Measurements from ENCODE around the gene EDDM3A. TPM values are rescaled to one million over a fixed set of nuclear protein-coding genes. Genes with fewer than 3 reads are reported as not detected.
"Not testable (repeated sequence)": the region's sequence is repeated elsewhere in the genome, so short reads cannot be mapped to it uniquely, and the experiment has no call there.

EDDM3A gene
- polyA plus RNA-seq, 3 donors from 2014 or later = not detected

DNA sequence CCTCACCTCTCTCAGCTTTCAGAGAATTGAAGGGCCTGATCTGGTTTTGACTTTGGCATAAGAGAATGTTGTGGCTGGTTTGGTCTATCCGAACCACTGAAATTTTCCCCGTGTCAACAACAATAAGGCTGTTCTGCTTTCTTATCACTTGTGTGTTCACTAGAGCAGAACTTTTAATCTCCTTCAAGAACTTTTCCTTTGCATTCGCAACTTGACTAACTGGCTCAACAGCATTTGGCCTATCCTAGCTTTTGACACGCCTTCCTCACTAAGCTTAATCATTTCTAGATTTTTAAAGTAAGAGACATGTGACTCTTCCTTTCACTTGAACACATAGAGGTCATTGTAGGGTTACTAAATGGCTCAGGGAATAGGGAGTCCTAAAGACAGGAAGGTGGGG, 25.9 kb upstream of the EDDM3A start:
- H3K27me3 Mint-ChIP-seq (ENCODE audit: low read depth in 3 of 3) = peaks cover 3 to 16% (median 6%) of the 10 kb centered on the region in 3 donors
- H3K36me3 Mint-ChIP-seq = peaks cover 0 to 4% (median 0%) of the 10 kb centered on the region in 3 donors
- H3K27ac Mint-ChIP-seq = peak overlapping the region in 1 of 6 donors; percentile 9
- H3K9me3 Mint-ChIP-seq = no peaks in the 10 kb centered on the region
- DNase-seq = no peak
- H3K4me1 Mint-ChIP-seq = no peaks in the 10 kb centered on the region
- no peak overlapping the region for H3K4me3 Mint-ChIP-seq

DNA sequence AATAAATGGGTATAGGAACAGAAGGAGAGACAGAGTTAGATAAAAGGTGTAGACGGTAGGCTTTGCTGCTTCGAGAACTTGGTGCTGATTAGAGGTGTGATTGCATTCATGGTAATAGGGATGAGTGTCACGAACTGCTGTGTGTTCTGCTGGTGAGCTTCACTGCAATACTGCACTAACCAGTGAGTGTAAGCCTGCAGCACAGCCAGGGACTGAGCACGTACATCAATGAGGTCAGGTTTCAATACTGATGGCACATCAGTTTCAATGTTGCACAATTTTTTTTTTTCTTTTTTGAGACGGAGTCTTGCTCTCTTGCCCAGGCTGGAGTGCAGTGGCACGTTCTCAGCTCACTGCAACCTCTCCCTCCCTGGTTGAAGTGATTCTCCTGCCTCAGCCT, 24.9 kb upstream of the EDDM3A start:
- no peak overlapping the region for H3K27ac Mint-ChIP-seq
- peaks cover 3 to 18% (median 4%) of the 10 kb centered on the region in 3 donors for H3K27me3 Mint-ChIP-seq (ENCODE audit: low read depth in 3 of 3)
- H3K9me3 Mint-ChIP-seq = no peaks in the 10 kb centered on the region
- H3K4me1 Mint-ChIP-seq = no peaks in the 10 kb centered on the region
- no peaks in the 10 kb centered on the region for H3K36me3 Mint-ChIP-seq
- H3K4me3 Mint-ChIP-seq = no peak overlapping the region
- DNase-seq = no peak

DNA sequence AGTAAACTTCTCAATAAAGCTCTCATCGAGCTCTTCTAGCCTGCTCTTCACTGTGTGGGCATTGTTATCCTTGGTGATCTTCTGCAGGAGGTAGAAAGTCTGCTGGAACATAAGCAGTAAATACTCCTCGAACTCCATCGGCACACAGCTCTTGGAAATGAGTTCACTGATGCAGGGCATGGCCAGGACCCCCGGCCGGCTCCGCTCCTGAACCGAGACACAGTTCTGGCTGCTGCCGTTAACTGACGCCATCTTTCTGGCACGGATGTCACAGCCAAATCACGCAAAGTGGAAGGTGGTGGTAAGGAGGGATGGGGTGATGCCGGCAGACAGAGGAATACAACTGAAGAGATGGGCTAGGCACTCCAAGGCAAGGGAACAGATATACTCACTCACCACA, 23.7 kb upstream of the EDDM3A start:
- no peaks in the 10 kb centered on the region for H3K4me1 Mint-ChIP-seq
- DNase-seq = no peak
- no peaks in the 10 kb centered on the region for H3K36me3 Mint-ChIP-seq
- H3K9me3 Mint-ChIP-seq = no peaks in the 10 kb centered on the region
- no peak overlapping the region for H3K27ac Mint-ChIP-seq
- peaks cover 3 to 16% (median 4%) of the 10 kb centered on the region in 3 donors for H3K27me3 Mint-ChIP-seq (ENCODE audit: low read depth in 3 of 3)
- H3K4me3 Mint-ChIP-seq = no peak overlapping the region

DNA sequence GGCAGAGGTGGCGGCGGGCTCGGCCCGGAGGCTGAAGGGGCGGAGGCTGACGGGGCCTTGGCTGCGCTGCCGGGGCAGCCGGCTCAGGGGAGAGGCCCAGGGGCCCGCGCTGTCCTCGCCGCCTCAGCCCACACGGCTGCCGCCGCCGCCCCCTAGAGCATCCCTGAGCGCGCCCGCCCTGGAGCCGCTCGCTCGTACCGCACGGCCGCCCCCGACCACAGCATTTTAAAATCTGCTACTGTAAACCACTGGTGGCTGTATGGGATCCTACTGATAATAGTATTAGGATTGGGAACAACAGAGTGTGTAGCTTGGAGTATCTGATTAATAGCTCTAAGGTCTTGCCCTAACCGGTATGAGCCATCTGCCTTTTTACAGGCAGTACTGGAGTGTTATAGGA, 22.2 kb upstream of the EDDM3A start:
- peaks cover 3 to 16% (median 4%) of the 10 kb centered on the region in 3 donors for H3K27me3 Mint-ChIP-seq (ENCODE audit: low read depth in 3 of 3)
- no peaks in the 10 kb centered on the region for H3K4me1 Mint-ChIP-seq
- H3K9me3 Mint-ChIP-seq = no peaks in the 10 kb centered on the region
- H3K36me3 Mint-ChIP-seq = no peaks in the 10 kb centered on the region
- no peak for DNase-seq
- H3K4me3 Mint-ChIP-seq = no peak overlapping the region
- H3K27ac Mint-ChIP-seq = no peak overlapping the region

DNA sequence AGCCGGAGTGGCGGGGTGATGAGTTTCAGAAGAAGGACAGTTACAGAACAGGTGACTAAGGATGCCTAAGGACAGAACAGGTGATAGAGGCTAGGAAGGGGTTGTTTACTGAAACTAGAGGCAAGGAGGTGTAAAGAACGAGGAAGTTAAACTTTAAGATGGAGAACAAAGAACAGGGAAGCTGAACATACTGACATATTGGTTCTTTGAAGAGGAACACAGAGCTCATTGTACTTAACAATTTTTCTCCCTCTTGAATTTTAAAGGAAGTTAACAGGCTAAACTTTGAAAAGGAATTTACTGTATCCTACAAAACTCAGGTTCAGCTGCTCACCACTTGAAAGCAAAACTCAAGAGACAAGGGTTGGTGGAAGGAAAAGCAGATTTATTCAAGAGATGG, 19.6 kb upstream of the EDDM3A start:
- H3K4me1 Mint-ChIP-seq, H3K9me3 Mint-ChIP-seq, H3K27ac Mint-ChIP-seq, H3K4me3 Mint-ChIP-seq, H3K36me3 Mint-ChIP-seq, DNase-seq: not testable (repeated sequence)
- H3K27me3 Mint-ChIP-seq (ENCODE audit: low read depth in 3 of 3) = peaks cover 3 to 20% (median 4%) of the 10 kb centered on the region in 3 donors

DNA sequence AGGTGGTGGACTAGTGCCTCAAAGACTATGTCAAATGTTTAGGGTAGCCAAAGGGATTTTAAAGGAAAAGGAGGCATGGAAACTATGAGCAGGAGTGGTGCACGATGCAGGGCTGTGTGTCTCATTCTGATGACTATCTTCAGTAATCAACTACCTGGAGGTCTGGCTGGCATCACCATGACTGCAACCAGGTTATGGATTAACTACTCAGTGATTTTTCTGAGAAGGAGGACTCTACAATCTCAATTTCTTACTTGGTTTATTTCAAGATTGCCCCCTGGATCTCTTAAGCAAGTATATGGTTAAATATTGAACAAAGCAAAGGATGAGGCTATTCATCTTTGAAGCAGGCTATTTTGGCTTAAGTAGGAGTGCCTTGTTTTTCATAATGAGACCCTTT, 19.2 kb upstream of the EDDM3A start:
- no peak for DNase-seq
- no peak overlapping the region for H3K27ac Mint-ChIP-seq
- H3K36me3 Mint-ChIP-seq = no peaks in the 10 kb centered on the region
- H3K27me3 Mint-ChIP-seq (ENCODE audit: low read depth in 3 of 3) = peaks cover 3 to 20% (median 4%) of the 10 kb centered on the region in 3 donors
- no peaks in the 10 kb centered on the region for H3K9me3 Mint-ChIP-seq
- H3K4me1 Mint-ChIP-seq = no peaks in the 10 kb centered on the region
- H3K4me3 Mint-ChIP-seq = no peak overlapping the region

DNA sequence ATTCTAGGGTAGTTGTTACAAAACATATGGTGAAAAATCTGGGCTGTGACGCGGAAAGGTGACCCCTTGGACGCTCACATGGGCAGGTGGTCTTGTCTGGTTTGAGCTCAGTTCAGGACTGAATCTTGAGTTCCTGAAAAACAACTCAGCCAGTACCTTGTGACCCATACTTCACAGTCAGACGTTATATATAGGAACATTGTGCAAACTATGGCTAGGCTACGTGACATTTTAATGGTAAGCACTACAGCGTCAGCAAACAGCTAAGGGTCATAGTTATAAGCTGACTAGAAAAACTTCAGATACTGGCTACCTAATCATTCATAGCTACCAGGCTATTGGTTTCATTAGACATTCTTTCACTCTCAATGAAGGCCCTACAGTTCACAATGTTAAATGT, 14.8 kb upstream of the EDDM3A start:
- peaks cover 0 to 4% (median 2%) of the 10 kb centered on the region in 3 donors for H3K27me3 Mint-ChIP-seq (ENCODE audit: low read depth in 3 of 3)
- no peaks in the 10 kb centered on the region for H3K9me3 Mint-ChIP-seq
- no peak overlapping the region for H3K27ac Mint-ChIP-seq
- no peaks in the 10 kb centered on the region for H3K4me1 Mint-ChIP-seq
- no peak overlapping the region for H3K4me3 Mint-ChIP-seq
- DNase-seq = no peak
- H3K36me3 Mint-ChIP-seq = no peaks in the 10 kb centered on the region

DNA sequence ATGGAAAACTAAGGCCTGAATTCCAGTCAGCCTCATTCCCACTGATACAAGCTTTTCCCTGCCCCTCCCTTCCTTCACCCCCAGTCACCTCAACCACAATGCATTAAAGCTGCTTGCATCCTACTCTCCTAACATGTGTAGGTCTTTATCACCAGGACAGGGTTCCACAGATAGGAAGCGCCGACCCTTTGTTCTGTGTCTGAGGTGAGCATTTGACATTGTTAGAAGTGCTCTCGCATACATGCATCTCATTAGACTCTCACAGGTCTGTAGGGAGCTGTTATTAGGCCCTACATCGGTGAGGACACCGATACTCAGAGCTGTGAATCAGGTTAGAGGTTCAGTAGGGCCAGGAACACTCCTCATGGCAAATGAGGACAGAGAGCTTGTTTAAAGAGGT, 13.2 kb upstream of the EDDM3A start:
- DNase-seq = no peak
- Mint-ChIP-seq H3K9me3 (no peaks in the 10 kb centered on the region), H3K4me1 (no peaks in the 10 kb centered on the region), H3K27ac (no peak overlapping the region), H3K27me3 (ENCODE audit: low read depth in 3 of 3) (peaks cover 0 to 4% (median 2%) of the 10 kb centered on the region in 3 donors), H3K4me3 (no peak overlapping the region), H3K36me3 (no peaks in the 10 kb centered on the region)

DNA sequence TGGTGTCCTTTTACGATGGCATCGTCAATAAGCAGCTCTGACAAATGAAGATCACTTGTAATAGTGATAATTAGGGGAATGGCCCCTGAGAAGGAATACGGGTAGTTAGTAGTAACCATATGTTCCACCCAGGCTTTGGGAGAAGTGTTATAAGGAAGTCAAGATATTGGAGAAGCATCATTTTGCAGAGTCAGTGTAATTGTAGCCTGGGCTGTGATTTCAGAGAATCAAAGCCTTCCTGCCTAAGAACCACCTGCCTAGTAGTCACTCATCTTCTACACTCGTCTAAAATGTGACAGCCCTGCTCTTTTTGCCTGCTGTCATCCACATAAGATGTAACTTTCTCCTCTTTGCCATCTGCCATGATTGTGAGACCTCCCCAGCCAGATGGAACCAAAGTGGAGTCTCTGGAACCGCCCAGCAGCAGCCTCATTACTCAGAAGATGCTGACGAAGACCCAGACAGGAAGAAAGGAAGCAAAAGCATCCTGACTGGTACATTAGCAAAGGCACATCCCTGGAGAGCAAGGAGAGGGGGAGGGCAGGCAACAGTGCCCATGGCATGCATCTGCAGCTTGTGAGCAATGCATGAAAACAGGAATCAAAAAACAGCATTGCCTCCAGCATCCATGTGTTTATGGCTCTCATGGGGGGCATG, 12.6 kb upstream of the EDDM3A start:
- Mint-ChIP-seq H3K9me3 (no peaks in the 10 kb centered on the region), H3K27ac (no peak overlapping the region), H3K36me3 (no peaks in the 10 kb centered on the region), H3K4me1 (no peaks in the 10 kb centered on the region), H3K4me3 (no peak overlapping the region), H3K27me3 (ENCODE audit: low read depth in 3 of 3) (peaks cover 0 to 4% (median 2%) of the 10 kb centered on the region in 3 donors)
- no peak for DNase-seq

DNA sequence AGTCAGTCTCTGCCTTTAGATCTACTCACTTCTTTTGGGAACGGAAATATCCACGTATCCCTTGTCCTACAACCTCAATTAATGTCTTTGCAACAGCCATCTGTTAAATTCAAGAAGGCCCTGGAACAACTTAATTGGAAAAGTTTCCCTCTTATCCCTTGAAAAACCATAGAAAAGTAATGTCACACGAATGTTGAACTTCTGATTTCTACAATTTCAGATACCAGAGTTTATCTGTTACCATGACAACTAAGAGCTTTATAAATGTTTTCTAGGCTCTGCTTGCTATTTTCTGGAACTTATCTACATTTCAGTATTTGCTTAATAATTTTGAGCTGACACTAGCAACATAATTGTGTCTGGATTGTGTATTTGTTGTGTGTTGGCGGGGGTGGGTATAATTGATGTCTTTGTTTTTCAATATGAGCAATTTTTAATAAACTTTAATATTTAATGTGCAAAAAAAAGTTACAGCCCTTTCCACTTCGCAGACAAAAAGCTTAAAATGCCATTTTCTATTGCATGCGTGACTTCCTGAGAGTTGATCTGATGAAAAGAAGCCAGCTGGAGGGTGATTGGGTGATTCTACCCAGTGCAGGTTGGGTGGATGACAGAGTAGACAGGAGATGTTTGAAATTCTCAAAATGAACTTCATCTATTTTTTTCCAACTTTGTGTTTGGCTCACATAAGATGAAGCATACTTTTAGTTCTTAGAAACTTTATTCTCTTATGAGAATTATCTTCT, 11.8 kb upstream of the EDDM3A start:
- peaks cover 0 to 4% (median 2%) of the 10 kb centered on the region in 3 donors for H3K27me3 Mint-ChIP-seq (ENCODE audit: low read depth in 3 of 3)
- H3K4me3 Mint-ChIP-seq = no peak overlapping the region
- no peak for DNase-seq
- no peaks in the 10 kb centered on the region for H3K4me1 Mint-ChIP-seq
- H3K9me3 Mint-ChIP-seq = no peaks in the 10 kb centered on the region
- H3K27ac Mint-ChIP-seq = no peak overlapping the region
- no peaks in the 10 kb centered on the region for H3K36me3 Mint-ChIP-seq

DNA sequence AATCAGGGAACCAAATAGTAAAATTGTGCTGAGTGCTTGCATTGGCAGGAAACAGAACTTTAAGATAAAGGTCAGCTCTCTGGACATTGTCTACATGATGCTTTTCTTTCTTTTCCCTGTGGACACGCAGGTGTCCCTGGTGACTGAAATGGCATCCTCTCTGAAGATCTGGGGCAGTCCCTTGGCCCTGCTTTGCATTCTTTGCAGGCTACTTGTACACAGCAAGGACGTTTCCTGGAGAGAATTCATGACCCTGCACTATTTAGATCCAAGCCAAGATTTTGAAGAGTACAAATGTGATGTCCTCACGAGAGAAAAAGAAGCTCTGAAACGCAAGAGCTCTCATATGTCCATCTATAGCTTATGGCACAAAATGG, 11.3 kb upstream of the EDDM3A start:
- DNase-seq = no peak
- Mint-ChIP-seq H3K4me1 (no peaks in the 10 kb centered on the region), H3K27ac (no peak overlapping the region), H3K27me3 (ENCODE audit: low read depth in 3 of 3) (peaks cover 0 to 4% (median 2%) of the 10 kb centered on the region in 3 donors), H3K9me3 (no peaks in the 10 kb centered on the region), H3K4me3 (no peak overlapping the region), H3K36me3 (no peaks in the 10 kb centered on the region)

DNA sequence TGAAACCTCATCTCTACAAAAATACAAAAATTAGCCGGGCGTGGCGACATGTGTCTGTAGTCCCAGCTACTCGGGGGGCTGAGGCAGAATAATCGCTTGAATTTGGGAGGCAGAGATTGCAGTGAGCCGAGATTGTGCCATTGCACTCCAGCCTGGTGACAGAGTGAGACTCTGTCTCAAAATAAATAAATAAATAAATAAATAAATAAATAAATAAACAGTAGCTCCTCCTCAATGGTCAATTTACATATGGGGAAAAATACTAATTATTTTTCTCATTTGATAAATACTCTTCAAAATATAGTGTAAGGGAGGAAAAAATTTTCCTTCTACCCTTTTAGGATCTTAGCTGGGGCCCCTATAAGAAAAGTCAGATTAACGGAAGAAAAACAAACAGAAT, 7.4 kb upstream of the EDDM3A start:
- not testable (repeated sequence) for DNase-seq; H3K36me3 Mint-ChIP-seq; H3K9me3 Mint-ChIP-seq; H3K4me3 Mint-ChIP-seq; H3K4me1 Mint-ChIP-seq; H3K27me3 Mint-ChIP-seq (ENCODE audit: low read depth in 3 of 3); H3K27ac Mint-ChIP-seq

DNA sequence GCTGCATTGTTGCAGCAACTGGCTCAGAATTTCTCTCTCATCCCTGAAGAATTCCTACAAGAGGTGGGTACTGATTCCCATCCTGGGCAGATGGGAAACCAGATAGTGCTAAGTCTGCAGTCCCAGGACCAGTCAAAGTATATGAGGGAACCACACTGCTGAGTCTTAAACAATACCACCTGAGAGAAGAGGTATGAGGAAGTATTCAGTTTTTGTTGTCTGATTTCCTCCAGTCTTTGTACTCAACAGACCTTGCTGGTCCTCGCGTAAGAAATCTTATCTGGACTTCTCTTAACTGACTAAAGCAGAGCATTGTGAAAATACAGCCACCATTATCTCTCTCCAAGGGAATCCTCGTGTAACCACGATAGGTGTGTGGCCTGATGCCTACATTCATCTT, 3.6 kb upstream of the EDDM3A start:
- no peak for DNase-seq
- no peaks in the 10 kb centered on the region for H3K9me3 Mint-ChIP-seq
- no peaks in the 10 kb centered on the region for H3K4me1 Mint-ChIP-seq
- peaks cover 3% of the 10 kb centered on the region in 3 donors for H3K27me3 Mint-ChIP-seq (ENCODE audit: low read depth in 3 of 3)
- H3K36me3 Mint-ChIP-seq = no peaks in the 10 kb centered on the region
- H3K4me3 Mint-ChIP-seq = no peak overlapping the region
- no peak overlapping the region for H3K27ac Mint-ChIP-seq

DNA sequence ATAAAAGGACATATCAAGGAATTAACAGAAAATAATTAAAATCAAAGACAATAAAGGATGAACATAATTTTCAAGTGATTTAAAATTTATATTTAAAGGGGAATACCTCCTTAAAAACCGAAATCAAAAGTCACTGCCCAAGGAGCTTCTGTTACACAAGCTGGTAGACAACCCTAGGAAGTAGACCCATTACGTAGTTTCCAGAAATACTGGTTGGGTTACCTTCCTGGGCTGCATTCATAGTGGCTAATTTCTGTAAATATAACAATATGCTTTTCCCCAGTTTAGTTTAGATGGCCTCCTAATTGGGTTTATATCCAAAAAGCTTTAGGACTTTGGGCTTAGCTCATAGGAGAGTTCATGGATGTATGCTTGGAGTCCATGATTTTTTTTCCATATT, 2.1 kb upstream of the EDDM3A start:
- H3K9me3 Mint-ChIP-seq = no peaks in the 10 kb centered on the region

DNA sequence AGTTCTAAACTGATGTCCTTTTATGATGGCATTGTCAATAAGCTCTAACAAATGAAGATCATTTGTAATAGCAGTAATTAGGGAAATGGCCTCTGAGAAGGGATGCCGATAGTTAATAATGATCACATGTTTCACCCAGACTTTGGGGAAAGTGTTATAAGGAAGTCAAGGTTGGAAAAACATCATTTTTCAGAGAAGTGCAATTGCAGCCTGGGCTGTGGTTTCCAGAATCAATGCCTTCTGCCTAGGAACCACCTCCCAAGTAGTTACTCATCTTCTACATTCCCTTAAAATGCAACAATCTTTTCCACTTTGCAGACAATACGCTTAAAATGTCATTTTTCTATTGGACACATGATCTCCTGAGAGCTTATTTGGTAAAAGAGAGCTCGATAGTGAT, 879 bp downstream of the EDDM3A start:
- peaks cover 0 to 1% (median 0%) of the 10 kb centered on the region in 6 donors for H3K9me3 Mint-ChIP-seq

More for the DNA sequence above, 2.1 kb upstream of the EDDM3A start:
- DNase-seq = no peak
- Mint-ChIP-seq H3K27ac (no peak overlapping the region), H3K4me1 (no peaks in the 10 kb centered on the region), H3K27me3 (ENCODE audit: low read depth in 3 of 3) (peaks cover 3 to 6% (median 3%) of the 10 kb centered on the region in 3 donors), H3K4me3 (no peak overlapping the region), H3K36me3 (no peaks in the 10 kb centered on the region)

More for the DNA sequence above, 879 bp downstream of the EDDM3A start:
- DNase-seq = no peak
- no peak overlapping the region for H3K4me3 Mint-ChIP-seq
- no peaks in the 10 kb centered on the region for H3K4me1 Mint-ChIP-seq
- peaks cover 0 to under 1% (median 0%) of the 10 kb centered on the region in 3 donors for H3K36me3 Mint-ChIP-seq
- H3K27me3 Mint-ChIP-seq (ENCODE audit: low read depth in 3 of 3) = peaks cover 1 to 10% (median 1%) of the 10 kb centered on the region in 3 donors
- H3K27ac Mint-ChIP-seq = no peak overlapping the region
